Activated naive CD8-positive, alpha-beta T cell treated with anti-CD3 and anti-CD28 coated beads for 36 hours (primary cell): ENCODE data around the gene NPY4R2. TPM values are rescaled to one million over a fixed set of nuclear protein-coding genes. Genes with fewer than 3 reads are reported as not detected.
"Not testable (repeated sequence)": the region's sequence is repeated elsewhere in the genome, so short reads cannot be mapped to it uniquely, and the experiment has no call there.

Experiments
- DNase-seq: peaks from one replicate; pipeline ENCODE4 v3.0.0; 2021
- H3K27ac Mint-ChIP-seq: one replicate; pipeline ENCODE4 v1.8.0; 2022; ENCODE audit warnings: mild to moderate bottlenecking, moderate library complexity, mixed read lengths
- H3K27me3 Mint-ChIP-seq: one replicate; pipeline ENCODE4 v1.8.0; 2022; ENCODE audit warnings: mild to moderate bottlenecking, mixed read lengths
- H3K36me3 Mint-ChIP-seq: one replicate; pipeline ENCODE4 v1.8.0; 2021; ENCODE audit warnings: mild to moderate bottlenecking, mixed read lengths
- H3K4me1 Mint-ChIP-seq: one replicate; pipeline ENCODE4 v1.8.0; 2021; ENCODE audit warnings: mixed read lengths
- H3K4me3 Mint-ChIP-seq: one replicate; pipeline ENCODE4 v1.8.0; 2022; ENCODE audit warnings: mild to moderate bottlenecking, moderate library complexity, mixed read lengths
- H3K9me3 Mint-ChIP-seq: one replicate; pipeline ENCODE4 v1.8.0; 2022; ENCODE audit warnings: mixed read lengths
- total RNA-seq, 2 experiments: library from RNA; stranded (reverse); gene quantifications; one replicate each; pipeline ENCODE4 v1.2.3, GENCODE V29; 2021

Gene NPY4R2
- total RNA-seq = not detected

GRCh38 chr10:47918475-47918874 lies at the start of gene NPY4R2:
Gene NPY4R2 (plus strand): TSS chr10:47918662. CDS start chr10:47921988, 3,326 bp downstream.
- not testable (repeated sequence) for DNase-seq, H3K36me3 Mint-ChIP-seq

DNA sequence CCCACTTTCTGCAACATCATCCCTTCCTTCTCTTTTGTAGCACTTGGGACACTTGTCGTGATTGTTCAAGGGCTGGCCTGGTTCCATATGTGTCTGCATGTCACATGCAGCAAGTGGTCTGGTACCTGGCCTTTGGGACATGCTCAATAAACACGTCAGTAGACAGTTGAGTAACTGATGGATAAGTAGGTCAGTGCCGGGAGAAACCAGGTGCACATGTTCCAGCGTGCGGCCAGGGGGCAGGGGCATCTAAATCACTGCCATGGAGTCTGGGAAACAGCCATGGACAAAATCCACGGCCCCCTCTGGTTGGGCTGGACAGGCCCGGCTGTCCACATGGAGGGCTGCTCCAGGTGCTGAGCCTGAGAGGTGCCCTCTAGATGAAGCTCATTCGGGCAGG lies 47.6 kb upstream of the NPY4R2 start:
- DNase-seq, H3K27ac Mint-ChIP-seq, H3K9me3 Mint-ChIP-seq, H3K4me3 Mint-ChIP-seq, H3K4me1 Mint-ChIP-seq, H3K27me3 Mint-ChIP-seq, H3K36me3 Mint-ChIP-seq: not testable (repeated sequence)

More at GRCh38 chr10:47918475-47918874, at the start of gene NPY4R2:
- not testable (repeated sequence) for H3K27me3 Mint-ChIP-seq, H3K4me3 Mint-ChIP-seq, H3K27ac Mint-ChIP-seq, H3K4me1 Mint-ChIP-seq, H3K9me3 Mint-ChIP-seq

DNA sequence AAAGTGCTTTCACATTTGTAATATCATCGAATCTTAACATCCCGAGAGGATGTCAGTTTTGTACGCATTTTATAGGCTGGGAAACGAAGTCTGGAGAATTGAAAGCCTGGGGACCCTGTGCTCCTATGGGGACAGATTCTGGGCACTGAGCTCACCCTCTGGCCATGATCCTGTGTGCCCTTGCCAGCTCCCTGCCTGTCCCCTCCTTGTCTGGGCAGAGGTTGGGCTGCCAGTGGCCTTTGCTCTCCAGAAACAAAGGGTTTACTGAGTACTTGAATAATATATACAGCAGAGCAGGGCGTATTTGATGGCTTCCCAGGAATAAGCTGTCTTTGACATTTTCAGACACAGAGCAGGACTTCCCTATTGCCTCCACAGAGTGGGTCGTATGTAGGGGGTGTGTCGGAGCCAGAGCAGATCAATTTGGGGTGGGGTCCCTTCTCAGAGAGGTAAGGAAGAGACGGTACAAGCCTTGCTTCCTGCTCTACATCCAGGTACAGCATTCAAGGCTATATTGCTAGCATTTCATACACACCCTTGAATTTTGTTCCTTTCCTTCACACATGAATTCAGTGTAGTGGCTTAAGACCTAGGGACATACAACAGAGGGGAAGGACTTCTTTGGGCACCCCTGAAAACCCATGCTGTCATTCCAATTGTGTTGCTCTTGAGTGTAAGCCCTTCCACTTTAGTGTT lies 46.8 kb upstream of the NPY4R2 start:
- not testable (repeated sequence) for H3K36me3 Mint-ChIP-seq, H3K27ac Mint-ChIP-seq, H3K27me3 Mint-ChIP-seq, DNase-seq, H3K4me3 Mint-ChIP-seq, H3K4me1 Mint-ChIP-seq, H3K9me3 Mint-ChIP-seq

DNA sequence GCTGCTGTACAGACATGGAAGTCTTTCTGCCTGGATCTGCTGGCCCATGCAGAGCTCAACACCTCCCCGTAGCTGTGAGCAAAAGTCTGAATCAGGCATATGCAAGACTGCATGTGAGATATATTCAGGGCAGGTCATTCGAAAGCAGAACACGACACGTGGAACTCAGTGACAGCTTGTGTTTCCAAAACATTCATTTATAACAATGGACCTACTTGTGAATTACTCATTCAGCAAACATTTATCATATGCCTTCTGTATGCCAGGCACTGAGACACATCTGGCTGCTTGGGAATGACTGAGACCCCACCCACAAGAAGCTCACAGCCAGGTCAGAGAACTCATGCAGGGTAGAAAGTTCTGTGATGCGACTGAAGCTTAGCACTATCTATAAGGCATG lies 46.2 kb upstream of the NPY4R2 start:
- not testable (repeated sequence) for H3K27me3 Mint-ChIP-seq, H3K36me3 Mint-ChIP-seq, H3K27ac Mint-ChIP-seq, DNase-seq, H3K4me1 Mint-ChIP-seq, H3K4me3 Mint-ChIP-seq, H3K9me3 Mint-ChIP-seq

DNA sequence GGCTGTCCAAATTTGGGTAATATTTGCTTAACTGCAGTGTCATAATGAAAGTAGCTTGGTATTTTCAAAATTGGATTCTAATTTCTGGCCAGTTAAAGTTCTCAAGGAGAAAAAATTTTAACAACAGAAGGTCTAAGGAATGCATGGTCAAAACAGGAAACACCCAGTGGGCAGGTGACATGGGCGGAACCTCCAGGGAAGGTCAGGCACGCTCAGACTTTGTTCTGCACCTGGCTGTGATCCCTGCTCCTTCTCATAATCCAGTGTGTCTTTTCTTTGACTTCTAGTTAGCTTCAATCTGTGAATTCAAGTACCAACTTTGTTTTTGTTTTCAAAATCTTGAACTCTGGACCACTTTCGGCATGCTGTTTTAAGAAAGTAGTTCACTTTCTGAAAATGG lies 34.2 kb upstream of the NPY4R2 start:
- DNase-seq, H3K27me3 Mint-ChIP-seq, H3K9me3 Mint-ChIP-seq, H3K4me1 Mint-ChIP-seq, H3K27ac Mint-ChIP-seq, H3K36me3 Mint-ChIP-seq, H3K4me3 Mint-ChIP-seq: not testable (repeated sequence)

DNA sequence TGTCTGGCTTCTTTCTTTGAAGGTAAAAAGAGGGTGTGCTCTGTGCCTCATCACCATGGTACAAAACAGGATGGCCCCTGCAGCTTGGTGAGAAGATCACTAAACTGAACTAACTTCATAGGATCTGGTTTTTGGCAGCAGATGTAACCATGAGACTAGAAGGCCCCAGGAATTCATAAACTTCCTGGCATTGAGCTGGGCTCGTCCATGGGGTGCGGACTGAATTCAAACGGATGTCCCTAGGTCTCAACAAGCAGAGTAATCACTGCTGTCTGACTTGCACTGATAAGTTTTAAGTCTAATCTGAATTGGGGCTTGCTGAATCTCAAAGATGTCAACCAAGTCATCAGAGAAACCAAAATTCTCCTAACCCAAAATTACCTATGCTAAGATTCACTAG lies 33.5 kb upstream of the NPY4R2 start:
- DNase-seq, H3K9me3 Mint-ChIP-seq, H3K4me1 Mint-ChIP-seq, H3K27me3 Mint-ChIP-seq, H3K36me3 Mint-ChIP-seq, H3K4me3 Mint-ChIP-seq, H3K27ac Mint-ChIP-seq: not testable (repeated sequence)

- not testable (repeated sequence) for H3K4me1 Mint-ChIP-seq, DNase-seq, H3K36me3 Mint-ChIP-seq, H3K27ac Mint-ChIP-seq, H3K27me3 Mint-ChIP-seq, H3K4me3 Mint-ChIP-seq, H3K9me3 Mint-ChIP-seq
Observed at GRCh38 chr10:47886356-47886755, 32.1 kb upstream of the NPY4R2 start.

DNA sequence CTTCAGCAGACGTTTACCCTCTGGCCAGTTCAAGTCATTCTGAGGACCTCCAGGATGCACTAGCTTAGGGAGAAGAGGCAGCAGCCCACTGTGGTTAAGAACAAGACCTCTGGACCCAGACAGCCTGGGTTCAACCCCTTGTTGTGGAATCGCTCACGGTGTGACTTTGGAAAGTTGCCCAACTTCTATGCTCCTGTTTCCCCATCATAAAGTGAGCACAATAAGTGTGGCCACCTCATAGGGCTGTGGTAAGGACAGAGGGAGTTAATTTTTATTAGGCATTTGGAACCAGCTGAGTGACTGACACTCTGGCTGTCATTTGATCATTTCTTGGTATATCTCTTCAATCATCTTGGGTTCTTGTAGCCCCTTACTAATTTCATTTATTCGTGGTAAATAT lies 31.6 kb upstream of the NPY4R2 start:
- not testable (repeated sequence) for H3K27ac Mint-ChIP-seq

DNA sequence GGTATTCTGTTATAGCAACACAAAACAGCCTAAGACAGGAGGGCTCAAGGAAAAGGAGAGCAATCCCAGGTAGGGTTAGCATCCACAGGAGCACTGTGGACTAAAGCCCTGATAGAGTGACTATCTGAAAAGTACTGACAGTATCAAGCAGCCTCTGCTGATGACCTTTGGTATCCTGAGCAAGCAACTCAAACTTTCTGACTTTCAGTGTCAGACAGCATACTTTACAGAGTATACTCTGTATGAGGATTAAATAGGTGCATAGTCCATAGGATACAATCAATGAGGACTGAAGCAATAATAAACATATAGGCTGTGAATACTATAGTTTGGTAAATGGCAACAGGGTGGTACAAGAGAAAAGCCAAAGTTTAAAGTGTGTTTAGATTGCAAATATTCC lies 27.7 kb upstream of the NPY4R2 start:
- not testable (repeated sequence) for DNase-seq, H3K27me3 Mint-ChIP-seq

More for the DNA sequence above, 31.6 kb upstream of the NPY4R2 start:
- not testable (repeated sequence) for H3K27me3 Mint-ChIP-seq, H3K9me3 Mint-ChIP-seq, H3K4me3 Mint-ChIP-seq, H3K4me1 Mint-ChIP-seq, H3K36me3 Mint-ChIP-seq, DNase-seq

DNA sequence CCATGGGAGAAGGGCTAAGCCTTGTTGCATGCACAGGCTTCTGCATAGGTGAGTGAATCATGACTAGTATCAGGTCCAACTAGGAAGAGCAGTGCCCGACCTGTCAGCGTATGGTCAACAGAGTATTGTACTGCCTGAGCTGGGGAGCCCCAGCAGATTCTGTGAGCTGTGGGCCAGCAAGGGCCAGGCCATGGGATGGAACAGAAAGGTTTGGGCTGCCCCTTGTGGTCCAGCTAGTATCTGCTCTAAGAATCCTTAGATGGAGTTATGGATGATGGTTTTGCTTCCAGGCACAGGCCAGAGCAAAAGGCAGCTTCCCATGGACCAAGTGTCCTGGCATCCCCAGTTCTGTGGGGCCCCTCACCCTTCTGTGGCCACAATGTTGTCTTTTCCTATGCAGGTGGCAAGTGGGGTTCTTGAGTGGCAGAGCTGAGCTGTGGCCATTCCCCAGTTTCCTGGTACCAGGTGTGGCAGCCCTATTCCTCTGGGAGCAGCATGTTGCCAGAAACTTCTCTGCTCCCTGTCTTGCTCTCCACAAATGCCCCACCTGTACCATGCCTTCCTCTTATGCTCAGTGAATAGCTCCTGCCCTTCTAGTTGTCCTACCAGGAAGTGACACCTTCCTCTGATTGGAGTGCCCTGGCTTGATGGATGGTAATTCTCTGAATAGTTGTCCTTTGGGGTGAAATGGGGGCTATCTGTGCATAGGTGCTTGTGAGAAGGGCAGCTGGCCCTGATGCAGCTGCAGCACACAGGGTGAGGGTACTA lies 25.8 kb upstream of the NPY4R2 start:
- not testable (repeated sequence) for DNase-seq, H3K27me3 Mint-ChIP-seq, H3K36me3 Mint-ChIP-seq, H3K27ac Mint-ChIP-seq, H3K4me1 Mint-ChIP-seq, H3K4me3 Mint-ChIP-seq, H3K9me3 Mint-ChIP-seq

More for the DNA sequence above, 27.7 kb upstream of the NPY4R2 start:
- not testable (repeated sequence) for H3K4me3 Mint-ChIP-seq, H3K9me3 Mint-ChIP-seq, H3K36me3 Mint-ChIP-seq, H3K27ac Mint-ChIP-seq, H3K4me1 Mint-ChIP-seq

DNA sequence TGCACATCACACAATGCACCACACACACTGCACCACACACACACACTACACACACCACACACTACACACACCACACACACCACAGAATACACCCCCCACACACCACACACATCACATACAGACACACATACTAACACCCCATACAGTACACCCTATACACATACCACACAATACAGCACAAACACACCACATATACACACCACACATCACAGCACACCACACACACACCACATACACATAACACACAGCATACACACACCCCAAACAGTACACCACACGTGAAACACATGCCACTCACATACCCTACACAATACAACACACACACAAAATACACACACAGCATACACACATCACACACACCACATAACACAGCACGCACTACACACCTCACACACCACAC lies 23.9 kb upstream of the NPY4R2 start:
- not testable (repeated sequence) for H3K27me3 Mint-ChIP-seq, H3K4me3 Mint-ChIP-seq, H3K9me3 Mint-ChIP-seq, H3K36me3 Mint-ChIP-seq, H3K27ac Mint-ChIP-seq, H3K4me1 Mint-ChIP-seq, DNase-seq

DNA sequence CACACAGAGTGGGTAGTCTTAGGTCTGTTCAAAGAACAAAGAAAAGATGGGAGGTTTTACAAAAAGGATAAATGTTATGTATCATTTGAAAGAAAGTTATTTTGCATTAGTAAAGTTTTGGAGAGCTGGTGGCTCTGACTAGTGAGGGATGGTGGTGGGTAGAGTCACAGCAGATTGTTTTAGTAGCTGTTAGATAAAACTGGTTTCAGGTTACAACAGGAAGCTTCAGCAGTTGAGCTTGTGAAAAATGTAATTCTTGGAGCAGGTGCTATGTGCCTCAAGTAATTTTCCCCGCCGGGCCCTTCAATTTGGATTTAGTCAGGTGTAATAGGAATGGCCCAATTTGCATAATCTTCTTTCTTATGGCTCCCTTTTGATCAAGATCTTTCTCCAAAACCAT lies 20.6 kb upstream of the NPY4R2 start:
- not testable (repeated sequence) for H3K27me3 Mint-ChIP-seq, H3K9me3 Mint-ChIP-seq, H3K27ac Mint-ChIP-seq, H3K4me3 Mint-ChIP-seq, H3K4me1 Mint-ChIP-seq, H3K36me3 Mint-ChIP-seq, DNase-seq

GRCh38 chr10:47909333-47909732 lies 9.1 kb upstream of the NPY4R2 start:
- not testable (repeated sequence) for DNase-seq, H3K9me3 Mint-ChIP-seq, H3K27ac Mint-ChIP-seq, H3K36me3 Mint-ChIP-seq, H3K27me3 Mint-ChIP-seq, H3K4me1 Mint-ChIP-seq, H3K4me3 Mint-ChIP-seq

- H3K9me3 Mint-ChIP-seq, H3K27me3 Mint-ChIP-seq, H3K4me1 Mint-ChIP-seq, H3K4me3 Mint-ChIP-seq, DNase-seq, H3K27ac Mint-ChIP-seq, H3K36me3 Mint-ChIP-seq: not testable (repeated sequence)
Observed at GRCh38 chr10:47910486-47910885, 8.0 kb upstream of the NPY4R2 start.

- not testable (repeated sequence) for H3K27ac Mint-ChIP-seq, H3K36me3 Mint-ChIP-seq, DNase-seq, H3K4me3 Mint-ChIP-seq, H3K9me3 Mint-ChIP-seq, H3K27me3 Mint-ChIP-seq, H3K4me1 Mint-ChIP-seq
Observed at GRCh38 chr10:47914052-47914451, 4.4 kb upstream of the NPY4R2 start.

DNA sequence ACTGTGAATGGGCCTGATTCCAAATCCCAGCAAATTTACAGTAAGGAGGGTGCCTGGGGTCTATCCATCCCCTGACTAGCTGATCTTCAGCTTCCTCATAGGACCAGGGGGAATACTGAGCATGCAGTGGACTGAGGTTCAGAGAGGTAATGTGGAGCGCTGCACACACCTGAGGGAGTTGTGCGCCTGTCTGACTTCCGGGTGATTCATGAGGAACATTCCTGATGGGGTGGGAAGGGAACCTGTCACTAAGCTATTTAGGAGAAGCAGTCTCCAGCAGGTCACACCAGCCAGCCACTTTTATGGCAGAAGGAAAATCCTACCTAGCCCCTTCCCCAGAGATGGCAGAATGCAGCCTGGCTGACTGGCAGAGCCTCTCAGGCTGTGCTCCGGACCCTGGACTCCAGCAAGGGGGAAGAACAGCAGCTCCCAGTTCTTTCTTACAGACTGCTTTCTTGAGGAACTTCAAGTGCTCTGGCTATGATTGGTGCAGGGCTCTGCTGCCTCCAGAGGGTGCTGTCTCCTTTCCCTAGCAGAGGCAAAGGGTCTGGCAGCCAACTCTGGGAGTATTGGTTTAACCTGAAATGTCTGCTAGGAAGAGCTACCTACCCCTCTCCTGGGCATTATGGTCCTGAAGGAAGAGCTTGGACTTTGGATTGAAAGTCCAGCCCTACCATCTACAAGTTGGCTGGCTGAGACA lies 2.5 kb upstream of the NPY4R2 start:
- H3K4me3 Mint-ChIP-seq, H3K4me1 Mint-ChIP-seq, DNase-seq, H3K36me3 Mint-ChIP-seq, H3K9me3 Mint-ChIP-seq, H3K27ac Mint-ChIP-seq, H3K27me3 Mint-ChIP-seq: not testable (repeated sequence)
